MG63 (cell line): ENCODE measurements around the gene CCL17. TPM values are rescaled to one million over a fixed set of nuclear protein-coding genes. Genes with fewer than 3 reads are reported as not detected.

Experiments used
- DNase-seq: peaks from one replicate; pipeline ENCODE4 v3.0.0-alpha.2; 2020
- H3K27me3 ChIP-seq: fragments of 250-450 bp; sonication (Bioruptor Pico); 2 replicates; pipeline ENCODE4 v1.5.1; 2020; ENCODE audit warnings: mild to moderate bottlenecking, moderate library complexity
- H3K36me3 ChIP-seq: fragments of 250-450 bp; sonication (Bioruptor Pico); 2 replicates; pipeline ENCODE4 v1.5.1; 2020; ENCODE audit warnings: mild to moderate bottlenecking, moderate library complexity
- H3K4me3 ChIP-seq: fragments of 250-450 bp; sonication (Bioruptor Pico); 2 replicates; pipeline ENCODE4 v1.5.1; 2020; ENCODE audit warnings: mild to moderate bottlenecking, moderate library complexity
- H3K9me3 ChIP-seq: fragments of 250-450 bp; sonication (Bioruptor Pico); 2 replicates; pipeline ENCODE4 v1.5.1; 2020; ENCODE audit warnings: mild to moderate bottlenecking, moderate library complexity
- total RNA-seq: library from RNA; depleted of rRNA; stranded (reverse); fragments of >200 nt; shearing (Covaris generic); gene quantifications from 2 replicates; pipeline ENCODE4 v1.2.3, GENCODE V29; 2014; ENCODE audit warnings: low replicate concordance; rRNA removed

The CCL17 gene
- total RNA-seq, result not detected in 2 replicates

DNA sequence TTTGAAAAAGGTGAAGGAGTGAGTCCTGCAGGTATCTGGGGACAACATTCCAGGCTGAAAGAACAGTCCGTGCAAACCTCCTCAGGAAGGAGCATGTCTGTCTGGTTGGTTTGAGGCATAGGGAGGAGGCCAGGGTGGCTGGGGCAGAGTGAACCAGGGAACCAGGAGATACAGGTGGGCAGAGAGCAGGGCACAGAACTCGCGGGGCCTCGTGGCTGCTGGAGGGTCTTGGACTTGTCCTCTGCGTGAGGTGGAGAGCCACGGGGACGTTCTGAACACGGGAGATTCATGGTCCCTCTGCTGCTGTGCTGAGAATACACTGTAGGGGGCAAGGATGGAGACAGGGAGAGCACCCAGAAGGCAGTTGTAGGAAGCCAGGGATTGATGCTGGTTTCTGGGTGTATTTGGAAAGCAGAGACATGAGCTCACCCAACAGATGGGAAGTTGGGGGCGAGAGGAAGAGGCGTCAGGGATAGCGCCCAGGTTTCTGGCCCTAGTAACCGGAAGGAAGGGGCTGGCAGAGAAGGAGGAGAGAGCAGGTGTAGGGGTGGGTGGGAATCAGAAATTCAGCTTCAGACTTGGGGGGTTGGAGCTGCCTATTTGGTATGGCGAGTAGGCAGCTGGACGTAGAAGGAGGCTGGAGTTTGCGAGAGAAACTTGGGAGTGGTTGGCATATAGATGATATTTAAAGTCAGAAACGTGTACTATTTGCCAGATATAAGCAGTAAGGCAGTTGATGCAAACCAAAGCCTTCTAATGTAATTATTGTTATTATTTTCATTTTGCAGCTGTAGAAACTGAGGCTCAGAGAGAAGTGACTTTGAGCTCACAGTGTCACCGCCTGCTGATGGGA, at the start of gene CCL17:
Gene CCL17, plus strand, starts transcription at position 803 of the 853 bp plus-strand sequence. CDS start 9,166 bp downstream, outside the sequence.
- no peak for DNase-seq
- no peaks in the 10 kb centered on the region for H3K36me3 ChIP-seq
- H3K9me3 ChIP-seq, result no peaks in the 10 kb centered on the region; the same call in 1 of the 2 replicates
- no peak within 1 kb of the TSS for H3K4me3 ChIP-seq
- H3K27me3 ChIP-seq, result peaks cover 26% of the 10 kb centered on the region

DNA sequence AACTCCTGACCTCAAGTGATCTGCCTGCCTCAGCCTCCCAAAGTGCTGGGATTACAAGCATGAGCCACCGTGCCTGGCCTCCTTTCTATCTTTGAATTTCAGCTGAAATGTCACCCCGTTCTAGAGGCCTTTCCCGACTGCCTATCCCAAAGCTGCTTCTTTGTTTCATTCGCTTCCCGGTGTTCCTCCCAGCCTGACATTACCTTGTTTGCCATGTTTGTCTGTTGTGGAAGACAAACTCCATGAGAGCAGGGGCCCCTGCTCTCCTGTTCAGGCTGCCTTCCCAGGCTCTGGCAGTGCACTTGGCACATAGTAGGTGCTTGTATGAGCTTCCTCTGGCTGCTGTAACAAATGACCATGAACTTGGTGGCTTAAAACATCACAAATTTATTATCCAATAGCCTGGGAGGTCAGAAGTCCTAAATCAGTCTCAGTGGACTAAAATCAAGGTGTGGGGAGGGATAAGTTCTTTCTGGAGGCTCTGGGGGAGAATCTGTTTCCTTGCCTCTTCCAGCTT, 48.6 kb upstream of the CCL17 start:
- Histone ChIP-seq H3K9me3 (no peaks in the 10 kb centered on the region), H3K27me3 (peaks cover 12% of the 10 kb centered on the region), H3K4me3 (no peak overlapping the region), H3K36me3 (no peaks in the 10 kb centered on the region)
- no peak for DNase-seq

DNA sequence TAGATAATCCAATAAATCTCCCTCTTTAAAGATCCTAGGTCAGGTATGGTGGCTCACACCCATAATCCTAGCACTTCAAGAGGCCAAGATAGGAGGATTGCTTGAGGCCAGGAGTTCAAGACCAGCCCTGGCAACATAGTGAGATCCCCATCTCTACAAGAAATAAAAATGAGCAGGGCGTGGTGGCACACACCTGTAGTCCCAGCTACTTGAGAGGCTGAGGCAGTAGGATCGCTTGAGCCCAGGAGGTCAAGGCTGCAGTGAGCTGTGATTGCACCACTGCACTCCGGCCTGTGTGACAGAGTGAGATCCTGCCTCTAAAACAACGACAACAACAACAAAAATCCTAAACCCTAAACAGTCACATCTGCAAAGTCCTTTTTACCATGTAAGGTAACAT, 48.0 kb upstream of the CCL17 start:
- Histone ChIP-seq H3K4me3 (no peak overlapping the region), H3K36me3 (no peaks in the 10 kb centered on the region), H3K9me3 (no peaks in the 10 kb centered on the region), H3K27me3 (peaks cover 12% of the 10 kb centered on the region)
- DNase-seq, result no peak

DNA sequence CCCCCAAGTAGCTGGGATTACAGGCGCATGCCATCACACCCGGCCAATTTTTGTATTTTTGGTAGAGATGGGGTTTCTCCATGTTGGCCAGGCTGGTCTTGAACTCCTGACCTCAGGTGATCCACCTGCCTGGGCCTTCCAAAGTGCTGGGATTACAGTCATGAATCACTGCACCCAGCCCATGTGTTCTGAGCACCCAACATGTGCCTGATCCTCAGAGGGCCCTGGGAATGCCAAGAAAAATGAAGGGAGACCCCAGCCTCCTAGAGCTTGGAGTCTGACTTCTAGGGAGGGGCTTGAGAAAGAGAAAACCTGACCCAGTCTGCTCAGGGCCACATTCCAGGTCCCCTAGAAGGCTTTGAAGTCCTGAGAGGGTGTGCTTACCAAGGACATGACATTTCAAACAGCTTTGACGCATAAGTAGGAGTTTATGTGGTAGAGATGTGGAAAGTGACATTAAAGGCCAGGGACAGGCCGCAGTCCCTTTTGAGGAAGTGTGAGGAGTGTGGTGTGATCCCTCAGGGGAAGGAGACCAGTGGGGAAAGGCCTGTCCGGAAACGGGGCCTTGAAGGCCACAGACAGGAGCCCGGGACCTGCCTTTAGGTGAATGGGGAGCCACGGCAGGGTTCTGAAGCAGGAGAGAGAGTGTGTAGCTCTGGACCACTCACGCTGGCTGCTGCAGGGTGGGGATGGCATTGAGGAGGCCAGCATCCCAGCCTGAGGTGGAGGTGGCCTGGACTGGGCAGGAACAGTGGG, 47.1 kb upstream of the CCL17 start:
- Histone ChIP-seq H3K4me3 (no peak overlapping the region), H3K9me3 (no peaks in the 10 kb centered on the region), H3K27me3 (peaks cover 5% of the 10 kb centered on the region; the same call in 1 of the 2 replicates), H3K36me3 (no peaks in the 10 kb centered on the region)
- no peak for DNase-seq

DNA sequence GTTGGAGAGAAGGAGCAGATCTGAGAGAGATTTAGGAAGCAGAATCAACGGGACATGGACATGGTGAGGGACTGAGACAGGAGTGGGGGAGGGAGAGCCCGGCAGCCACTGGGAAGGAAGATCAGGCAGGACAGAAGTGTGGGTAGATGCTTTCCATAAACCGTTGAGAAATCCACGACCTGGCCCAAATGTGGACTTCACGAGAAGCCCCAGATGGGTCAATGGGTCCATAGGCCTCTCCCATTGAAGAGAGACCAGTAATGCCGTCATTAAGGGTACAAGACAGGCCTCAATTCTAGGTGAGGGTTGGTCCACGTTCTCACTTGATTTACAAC, 46.5 kb upstream of the CCL17 start:
- H3K9me3 ChIP-seq, result no peaks in the 10 kb centered on the region
- H3K4me3 ChIP-seq, result no peak overlapping the region
- H3K27me3 ChIP-seq, result peaks cover 4% of the 10 kb centered on the region; the same call in 1 of the 2 replicates
- no peaks in the 10 kb centered on the region for H3K36me3 ChIP-seq
- no peak for DNase-seq

DNA sequence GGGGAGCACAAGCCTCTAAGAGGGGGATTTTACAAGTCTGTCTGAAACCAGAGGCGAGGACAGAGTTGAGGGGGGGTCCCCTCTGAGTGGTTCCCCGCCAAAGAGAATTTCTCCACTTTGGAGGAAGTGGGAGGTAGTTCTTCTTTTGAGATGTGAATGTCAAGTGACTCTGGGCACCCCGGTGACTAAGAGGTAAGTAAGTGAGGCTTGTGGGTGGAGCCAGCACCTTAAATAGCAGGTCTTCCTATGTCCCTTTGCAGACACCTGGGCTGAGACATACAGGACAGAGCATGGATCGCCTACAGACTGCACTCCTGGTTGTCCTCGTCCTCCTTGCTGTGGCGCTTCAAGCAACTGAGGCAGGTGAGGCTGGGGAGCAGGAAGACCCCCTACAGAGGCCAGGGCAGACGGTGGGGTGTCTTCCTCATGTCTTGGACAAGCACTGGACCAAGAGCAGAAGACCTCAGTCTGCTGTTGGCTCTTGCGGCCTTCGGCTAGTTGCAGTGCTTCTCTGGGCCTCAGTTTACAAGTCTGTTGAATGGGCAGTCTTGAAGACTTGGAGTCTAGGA, 46.0 kb upstream of the CCL17 start, which contains the start of gene CCL22:
Gene CCL22, plus strand, starts transcription at position 257 of the 569 bp plus-strand sequence. Its CDS starts 34 bp downstream, at position 291.
- no peak for DNase-seq
- no peaks in the 10 kb centered on the region for H3K9me3 ChIP-seq
- no peak within 1 kb of the TSS for H3K4me3 ChIP-seq
- H3K27me3 ChIP-seq, result peaks cover 4% of the 10 kb centered on the region; the same call in 1 of the 2 replicates
- H3K36me3 ChIP-seq, result no peaks in the 10 kb centered on the region

DNA sequence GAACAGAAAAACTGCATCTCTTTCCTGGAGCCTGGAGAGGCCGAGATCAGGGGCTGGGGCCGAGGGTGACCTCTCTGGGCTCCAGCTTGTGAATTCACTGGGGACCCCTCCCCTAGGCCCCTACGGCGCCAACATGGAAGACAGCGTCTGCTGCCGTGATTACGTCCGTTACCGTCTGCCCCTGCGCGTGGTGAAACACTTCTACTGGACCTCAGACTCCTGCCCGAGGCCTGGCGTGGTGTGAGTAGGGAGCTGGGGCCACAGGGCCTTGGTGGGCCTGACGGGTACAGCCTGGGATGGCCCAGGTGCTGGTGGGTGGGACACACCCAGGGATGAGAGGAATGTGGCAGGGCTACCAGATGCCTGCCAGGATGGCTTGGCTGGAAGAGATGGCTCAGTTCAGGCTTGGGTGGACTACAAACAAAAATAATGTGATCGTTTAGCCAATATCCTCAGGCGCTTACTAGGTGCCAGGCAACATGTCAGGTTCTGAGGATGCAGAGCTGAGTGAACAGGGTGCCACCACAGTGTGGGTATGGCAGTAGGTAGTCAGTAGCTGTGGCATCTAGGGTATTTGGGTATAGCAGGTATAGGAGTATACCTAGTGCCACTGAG, 44.1 kb upstream of the CCL17 start:
- DNase-seq, result no peak
- Histone ChIP-seq H3K36me3 (no peaks in the 10 kb centered on the region), H3K9me3 (no peaks in the 10 kb centered on the region), H3K27me3 (peaks cover 4% of the 10 kb centered on the region; the same call in 1 of the 2 replicates), H3K4me3 (no peak overlapping the region)

DNA sequence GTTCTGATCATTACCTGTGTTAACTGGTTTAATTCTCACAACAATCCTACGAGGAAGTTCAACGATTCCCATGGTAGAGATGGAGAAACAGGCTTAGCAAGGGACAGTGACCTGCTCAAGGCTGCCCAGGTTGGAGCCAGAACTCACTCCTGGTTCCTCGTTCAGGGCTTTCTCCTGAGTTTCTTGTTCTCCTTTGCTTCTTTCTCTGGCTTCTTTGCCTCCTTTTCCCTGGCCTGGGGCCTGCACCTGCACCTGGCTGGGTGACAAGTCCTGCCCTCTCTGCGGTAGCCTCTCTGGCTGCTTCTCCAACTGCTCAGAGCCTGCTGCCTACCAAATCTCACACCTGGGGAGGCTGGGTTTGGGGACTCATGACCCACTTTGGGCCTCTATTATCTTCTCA, 43.2 kb upstream of the CCL17 start:
- H3K27me3 ChIP-seq, result 0 out of 2 replicates have a peak, but pooled peaks cover under 1% of the 10 kb centered on the region
- H3K36me3 ChIP-seq, result no peaks in the 10 kb centered on the region
- no peaks in the 10 kb centered on the region for H3K9me3 ChIP-seq
- DNase-seq, result no peak
- no peak overlapping the region for H3K4me3 ChIP-seq

DNA sequence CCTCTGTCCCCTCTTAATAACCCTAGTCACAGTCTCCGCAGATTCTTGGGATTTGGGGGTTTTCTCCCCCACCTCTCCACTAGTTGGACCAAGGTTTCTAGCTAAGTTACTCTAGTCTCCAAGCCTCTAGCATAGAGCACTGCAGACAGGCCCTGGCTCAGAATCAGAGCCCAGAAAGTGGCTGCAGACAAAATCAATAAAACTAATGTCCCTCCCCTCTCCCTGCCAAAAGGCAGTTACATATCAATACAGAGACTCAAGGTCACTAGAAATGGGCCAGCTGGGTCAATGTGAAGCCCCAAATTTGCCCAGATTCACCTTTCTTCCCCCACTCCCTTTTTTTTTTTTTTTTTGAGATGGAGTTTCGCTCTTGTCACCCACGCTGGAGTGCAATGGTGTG, 40.4 kb upstream of the CCL17 start:
- no peak for DNase-seq
- Histone ChIP-seq H3K4me3 (no peak overlapping the region), H3K27me3 (peaks cover 2% of the 10 kb centered on the region; the same call in 1 of the 2 replicates), H3K9me3 (no peaks in the 10 kb centered on the region; the same call in 1 of the 2 replicates), H3K36me3 (no peaks in the 10 kb centered on the region)

DNA sequence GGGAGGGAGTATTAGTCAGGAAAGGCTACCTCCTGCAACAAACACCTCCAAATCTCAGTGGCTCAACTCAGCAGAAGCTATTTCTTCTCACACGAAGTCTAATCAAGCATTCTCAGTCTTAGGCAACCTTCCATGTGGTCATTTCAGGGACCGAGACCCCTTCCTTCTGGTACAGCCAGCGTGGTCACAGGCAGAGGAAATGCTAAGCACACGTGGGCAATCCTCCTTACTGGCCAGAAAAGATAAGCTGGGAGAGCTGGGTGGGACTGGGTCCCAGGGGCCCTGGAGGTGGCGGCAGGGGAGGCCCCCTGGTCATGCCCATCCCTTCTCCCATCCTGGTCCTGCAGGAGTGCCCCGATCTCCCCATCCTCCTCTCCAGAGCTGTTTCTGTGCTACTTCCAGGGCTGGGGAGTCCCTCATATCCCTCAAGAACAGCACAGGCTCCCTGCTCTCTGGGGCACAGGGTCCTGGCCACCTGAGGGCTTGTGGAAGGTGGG, 38.0 kb upstream of the CCL17 start:
- Histone ChIP-seq H3K27me3 (peaks cover 3% of the 10 kb centered on the region; the same call in 1 of the 2 replicates), H3K4me3 (no peak overlapping the region), H3K36me3 (no peaks in the 10 kb centered on the region), H3K9me3 (no peaks in the 10 kb centered on the region; the same call in 1 of the 2 replicates)
- DNase-seq, result no peak

DNA sequence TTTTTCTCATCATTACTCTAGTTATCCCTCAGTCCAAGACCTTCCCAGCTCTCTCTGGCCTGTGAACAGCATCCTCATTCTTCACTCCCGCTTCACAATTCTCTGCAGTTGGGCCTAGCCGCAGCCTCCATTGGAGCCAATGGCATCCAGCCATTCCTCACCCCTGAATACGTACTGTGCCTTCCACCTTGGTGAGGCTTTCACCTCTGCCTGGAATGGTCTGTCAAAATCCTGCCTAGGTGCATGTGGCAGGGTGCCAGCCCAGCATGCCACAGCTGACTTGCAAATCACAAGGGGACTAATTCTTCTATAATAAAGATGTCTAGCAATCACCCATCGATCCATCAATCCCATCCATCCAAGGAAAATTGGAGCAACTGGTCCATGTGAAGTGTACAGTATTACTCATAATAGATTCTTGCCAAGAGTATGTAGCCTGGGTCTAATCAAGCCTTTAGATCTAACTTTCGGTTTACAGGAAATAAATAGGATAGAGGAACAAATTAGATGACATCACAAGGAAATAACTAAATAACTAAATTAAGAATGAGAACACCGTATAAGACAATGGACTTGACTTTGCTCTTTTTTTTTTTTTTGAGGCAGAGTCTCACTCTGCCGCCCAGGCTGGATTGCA, 37.3 kb upstream of the CCL17 start:
- H3K27me3 ChIP-seq, result peaks cover 3% of the 10 kb centered on the region; the same call in 1 of the 2 replicates
- no peak for DNase-seq

DNA sequence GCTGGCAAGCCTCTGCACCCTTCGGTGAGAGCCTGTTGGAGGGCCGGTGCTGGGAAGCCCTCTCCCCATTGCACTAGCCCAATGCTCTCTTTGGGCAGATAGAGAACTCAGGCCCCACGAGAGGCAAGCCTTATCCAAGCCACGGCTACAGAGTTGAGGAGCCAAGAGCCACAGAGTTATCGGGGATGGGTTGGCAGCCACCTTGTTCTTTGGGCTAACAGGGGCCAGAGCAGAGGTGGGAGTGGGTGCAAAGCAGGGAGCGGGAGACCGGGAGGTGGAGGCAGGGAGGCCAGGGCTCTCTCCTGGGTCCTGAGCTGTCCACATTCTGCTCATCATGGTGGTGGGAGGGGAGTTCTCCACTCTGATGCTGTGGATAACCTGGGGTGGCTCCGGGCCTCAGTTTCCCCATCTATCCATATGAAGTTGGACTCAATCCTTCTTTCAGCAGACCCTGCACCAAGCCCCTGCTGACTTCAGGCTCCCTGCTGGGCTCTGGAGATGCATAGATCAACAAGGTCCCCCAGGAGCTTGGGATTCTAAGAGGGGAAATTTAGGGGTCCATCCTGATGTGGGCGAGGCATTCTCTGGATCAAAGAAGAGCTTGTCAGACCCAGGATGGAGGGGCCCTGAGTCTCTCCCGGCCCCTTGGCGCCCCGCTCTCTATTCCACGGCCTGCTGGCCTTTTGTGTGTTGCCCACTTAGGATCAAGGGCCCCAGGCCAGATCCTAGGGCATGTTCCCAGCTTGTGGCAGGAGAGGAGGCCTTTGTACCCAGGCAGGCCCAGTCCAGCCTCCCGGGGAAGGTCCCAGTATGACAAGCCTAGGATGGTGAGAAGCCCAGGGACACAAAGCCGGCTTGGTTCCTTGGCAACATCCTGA, 32.8 kb upstream of the CCL17 start:
- Histone ChIP-seq H3K27me3 (peaks cover 9% of the 10 kb centered on the region; the same call in 1 of the 2 replicates), H3K4me3 (no peak overlapping the region), H3K9me3 (no peaks in the 10 kb centered on the region; the same call in 1 of the 2 replicates), H3K36me3 (no peaks in the 10 kb centered on the region)
- DNase-seq, result no peak

More for the DNA sequence above, 37.3 kb upstream of the CCL17 start:
- Histone ChIP-seq H3K36me3 (no peaks in the 10 kb centered on the region), H3K4me3 (no peak overlapping the region), H3K9me3 (no peaks in the 10 kb centered on the region; the same call in 1 of the 2 replicates)

DNA sequence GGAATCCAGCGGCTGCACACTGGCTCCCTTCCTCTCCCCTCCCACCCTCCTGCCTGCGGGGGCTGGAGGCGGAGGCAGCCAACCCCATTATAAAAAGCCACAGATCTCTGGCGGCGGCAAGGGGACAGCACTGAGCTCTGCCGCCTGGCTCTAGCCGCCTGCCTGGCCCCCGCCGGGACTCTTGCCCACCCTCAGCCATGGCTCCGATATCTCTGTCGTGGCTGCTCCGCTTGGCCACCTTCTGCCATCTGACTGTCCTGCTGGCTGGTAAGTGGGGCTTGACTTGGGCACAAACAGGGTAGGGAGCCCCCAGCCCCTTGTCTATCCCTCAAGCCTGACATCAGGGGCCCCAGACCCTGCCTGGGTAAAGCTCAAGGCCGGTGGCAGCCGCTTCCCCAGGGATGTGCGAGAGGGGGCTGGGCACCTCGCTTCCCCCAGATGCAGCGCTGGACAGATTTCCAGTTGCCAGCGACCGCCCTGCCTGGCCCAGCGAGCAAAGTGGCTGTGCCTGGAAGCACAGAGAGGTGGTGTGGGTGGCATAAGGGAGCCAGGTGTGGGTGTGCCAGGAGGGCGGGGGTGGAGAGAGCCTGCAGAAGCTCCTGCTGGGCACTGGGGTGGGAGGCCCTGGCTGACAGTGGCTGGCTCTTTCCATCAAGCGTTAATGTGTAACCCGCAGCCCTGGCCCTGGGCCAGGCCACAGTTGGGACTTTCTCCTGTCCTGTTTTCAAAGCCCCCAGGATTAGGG, 32.0 kb upstream of the CCL17 start, which contains the start of gene CX3CL1:
Gene CX3CL1, plus strand, starts transcription at position 119 of the 745 bp plus-strand sequence. Its CDS starts 79 bp downstream, at position 198.
- no peaks in the 10 kb centered on the region; the same call in 1 of the 2 replicates for H3K9me3 ChIP-seq
- DNase-seq, result peak; percentile 36
- peaks cover 13% of the 10 kb centered on the region; the same call in 1 of the 2 replicates for H3K27me3 ChIP-seq
- no peaks in the 10 kb centered on the region for H3K36me3 ChIP-seq
- no peak within 1 kb of the TSS for H3K4me3 ChIP-seq
